Panc1 (cell line): Measurements from ENCODE around the gene VWDE.

Experiments
- CTCF ChIP-seq: fragments of 450-650 bp; IDR thresholded peaks from 2 replicates; pipeline ENCODE4 v1.5.1; 2017; ENCODE audit warnings: mild to moderate bottlenecking
- POLR2AphosphoS5 ChIP-seq: IDR thresholded peaks from 2 replicates; pipeline ENCODE4 v1.6.1; 2012; ENCODE audit warnings: mild to moderate bottlenecking, low read depth, low read length, moderate library complexity
- SIN3A ChIP-seq: IDR thresholded peaks from 2 replicates; pipeline ENCODE4 v1.6.1; 2012; ENCODE audit warnings: low read depth, mild to moderate bottlenecking, low read length, moderate library complexity, borderline replicate concordance; ENCODE audit not compliant: insufficient read depth
- TCF7L2 ChIP-seq: IDR thresholded peaks from 2 replicates; pipeline ENCODE4 v1.6.1; 2011; ENCODE audit warnings: mild to moderate bottlenecking, low read depth, low read length, inconsistent platforms

GRCh38 chr7:12289996-12290395 is 113.7 kb downstream of the VWDE start:
- TF ChIP-seq CTCF (no peak), TCF7L2 (no peak), POLR2AphosphoS5 (no peak), SIN3A (no peak)
